ENCODE data around the gene ACADSB. TPM values are rescaled to one million over a fixed set of nuclear protein-coding genes. Genes with fewer than 3 reads are reported as not detected.

Gene ACADSB
- total RNA-seq, 1 donor from 2014 or later, result 13.1 TPM

DNA sequence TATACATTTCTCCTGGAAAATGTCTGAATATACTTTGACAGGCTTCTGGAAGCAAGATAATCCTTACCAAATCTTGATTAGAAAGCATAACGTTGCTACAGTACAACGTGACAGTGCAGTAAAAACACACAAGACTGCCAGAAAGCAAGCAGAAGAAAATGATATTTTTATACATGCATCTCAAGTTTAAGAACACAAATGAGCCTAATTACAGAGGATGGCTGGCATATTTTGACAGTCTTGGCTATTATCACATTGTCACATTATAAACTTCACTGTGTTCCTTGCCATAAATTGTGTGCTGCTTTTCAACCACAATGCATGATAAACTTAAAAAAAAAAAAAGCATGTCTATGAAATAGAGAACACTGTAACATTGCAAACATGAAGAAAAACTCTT, 4.5 kb upstream of the ACADSB start:
- DNase-seq, result no peak

DNA sequence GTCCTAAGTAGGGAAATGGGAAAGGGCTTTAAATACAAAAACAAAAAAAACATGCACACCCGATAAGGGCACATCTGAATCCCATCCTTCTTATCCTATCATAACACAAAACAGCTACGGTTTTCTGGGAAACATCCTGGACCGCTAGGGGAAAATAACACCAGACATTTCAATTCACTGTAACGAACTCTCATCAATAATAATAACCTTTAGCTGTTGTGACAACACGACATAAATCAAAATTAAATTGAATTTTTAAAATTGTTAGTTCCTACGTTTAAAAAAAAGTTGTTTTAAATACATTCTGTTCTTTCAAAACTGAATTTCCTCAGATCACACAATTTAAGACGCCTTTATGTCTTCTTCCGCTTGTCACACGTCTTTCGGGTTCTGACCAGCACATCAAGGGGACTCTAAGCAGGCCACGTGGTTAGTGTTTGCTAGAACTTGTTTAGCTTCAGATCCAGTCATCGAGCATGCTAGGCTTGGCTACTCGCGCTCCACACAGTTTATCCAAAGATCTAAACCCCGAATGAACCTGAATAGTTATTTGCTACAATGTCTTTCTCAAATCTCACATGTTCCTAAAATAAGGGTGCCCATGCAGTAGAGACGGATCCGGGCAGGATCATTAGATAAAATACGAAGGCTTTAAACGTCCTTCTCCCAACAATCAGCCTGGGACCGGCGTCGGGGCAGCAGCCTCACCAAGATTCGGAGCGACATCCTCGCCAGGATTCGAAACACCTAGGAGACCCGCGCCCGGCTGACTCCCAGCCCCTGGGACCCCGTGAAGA, 1.1 kb upstream of the ACADSB start:
- peak; percentile 47 for DNase-seq

DNA sequence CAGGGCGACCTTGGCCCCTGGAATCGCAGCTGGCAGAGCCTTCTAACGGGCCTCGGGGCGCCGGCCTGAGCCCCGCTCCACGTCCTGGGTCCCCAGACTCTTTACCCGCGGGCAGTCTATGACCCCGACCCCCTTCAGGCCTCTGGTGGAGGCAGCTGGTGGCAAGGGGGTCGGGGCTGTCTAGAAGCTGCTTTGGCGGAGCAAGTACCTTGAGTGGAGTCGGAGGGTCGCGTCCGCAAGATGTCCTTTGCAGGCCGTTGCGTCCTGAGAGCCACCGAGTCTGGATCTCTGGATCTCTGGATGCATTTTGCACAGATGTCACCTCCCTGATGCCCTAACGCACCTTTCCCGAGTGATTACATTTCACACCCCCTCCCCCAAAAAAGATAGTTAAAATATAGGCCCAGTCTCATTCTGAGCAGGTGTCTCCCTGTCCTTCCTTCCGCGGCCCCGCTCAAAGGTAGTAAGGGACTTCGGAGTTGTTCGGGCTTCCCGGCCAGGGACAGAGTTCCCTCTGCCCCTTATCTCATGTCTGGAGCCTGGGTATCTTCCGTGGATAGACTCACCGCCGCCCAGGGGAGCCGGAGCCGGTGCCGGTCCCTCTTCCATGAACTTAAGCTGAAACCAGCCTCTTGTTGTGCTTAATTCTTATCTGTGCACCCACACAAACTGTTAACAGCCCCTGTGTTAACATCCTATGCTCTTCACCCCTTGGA, 457 bp downstream of the ACADSB start:
- no peak for DNase-seq

- no peak for DNase-seq
Observed at GRCh38 chr10:123011987-123012386, 3.2 kb downstream of the ACADSB start.

DNA sequence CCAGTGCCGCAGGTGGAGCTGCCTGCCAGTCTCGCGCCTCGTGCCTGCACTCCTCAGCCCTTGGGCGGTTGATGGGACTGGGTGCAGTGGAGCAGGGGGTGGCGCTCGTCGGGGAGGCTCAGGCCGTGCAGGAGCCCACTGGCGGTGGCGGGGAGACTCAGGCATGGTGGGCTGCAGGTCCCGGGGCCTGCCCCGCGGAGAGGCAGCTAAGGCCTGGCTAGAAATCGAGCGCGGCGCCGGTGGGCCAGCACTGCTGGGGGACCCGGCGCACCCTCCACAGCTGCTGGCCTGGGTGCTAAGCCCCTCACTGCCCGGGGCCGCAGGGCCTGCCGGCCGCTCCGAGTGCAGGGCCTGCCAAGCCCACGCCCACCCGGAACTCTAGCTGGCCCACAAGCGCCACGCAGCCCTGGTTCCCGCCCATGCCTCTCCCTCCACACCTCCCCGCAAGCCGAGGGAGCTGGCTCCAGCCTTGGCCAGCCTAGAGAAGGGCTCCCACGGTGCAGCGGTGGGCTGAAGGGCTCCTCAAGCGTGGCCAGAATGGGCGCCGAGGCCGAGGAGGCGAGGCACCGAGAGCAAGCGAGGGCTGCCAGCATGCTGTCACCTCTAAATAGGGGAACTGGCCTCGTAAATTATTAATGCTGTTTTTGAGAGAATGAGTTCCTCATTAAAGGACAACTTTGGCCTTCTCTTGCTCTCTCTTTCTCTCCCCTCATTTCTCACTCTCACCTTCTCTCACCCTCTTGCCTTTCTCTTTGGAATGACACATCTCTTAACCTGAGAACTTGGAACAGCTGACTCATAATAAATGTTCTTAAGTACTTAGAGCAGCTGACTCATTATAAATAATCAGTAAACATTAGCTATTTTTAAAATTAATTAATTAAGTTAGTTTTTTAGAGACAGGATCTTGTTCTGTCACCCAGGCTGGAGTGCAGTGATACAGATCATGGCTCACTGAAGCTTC, 4.9 kb downstream of the ACADSB start:
- DNase-seq, result no peak

DNA sequence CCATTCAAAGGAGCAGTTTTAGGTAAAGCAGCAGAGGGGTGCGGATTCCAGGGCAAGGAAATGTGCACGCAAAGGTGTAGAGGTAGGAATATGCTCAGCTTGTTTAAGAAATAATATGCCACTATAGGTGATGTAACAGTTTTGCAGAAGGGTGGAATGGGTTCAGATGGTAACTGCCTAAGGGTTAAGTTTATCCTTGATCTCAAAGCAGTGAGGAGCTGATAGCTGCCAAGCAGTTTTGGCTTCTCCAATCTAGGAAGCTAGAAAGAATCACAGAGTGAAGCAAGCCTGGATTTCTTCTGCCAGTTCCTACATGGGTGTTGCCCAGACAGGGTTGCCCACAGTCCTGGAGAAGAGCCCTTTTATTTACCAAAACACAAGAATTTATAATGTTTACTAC, 6.0 kb downstream of the ACADSB start:
- DNase-seq, result no peak

- DNase-seq, result no peak
Observed at GRCh38 chr10:123016228-123016627, 7.4 kb downstream of the ACADSB start.

- DNase-seq, result no peak
Observed at GRCh38 chr10:123017421-123018165, 8.8 kb downstream of the ACADSB start.

DNA sequence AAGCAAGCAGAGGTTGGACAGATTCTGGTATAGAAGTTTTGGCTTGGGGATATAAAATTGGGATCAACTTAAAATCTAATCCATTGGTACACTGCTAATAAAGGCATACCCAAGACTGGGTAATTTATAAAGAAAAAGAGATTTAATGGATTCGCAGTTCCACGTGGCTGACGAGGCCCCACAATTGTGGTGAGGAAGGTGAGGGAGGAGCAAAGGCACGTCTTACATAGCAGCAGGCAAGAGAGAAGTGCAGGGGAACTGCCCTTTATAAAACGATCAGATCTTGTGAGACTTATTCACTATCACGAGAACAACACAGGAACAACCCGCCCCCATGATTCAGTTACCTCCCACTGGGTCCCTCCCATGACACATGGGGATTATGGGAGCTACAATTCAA, 9.7 kb downstream of the ACADSB start:
- no peak for DNase-seq

DNA sequence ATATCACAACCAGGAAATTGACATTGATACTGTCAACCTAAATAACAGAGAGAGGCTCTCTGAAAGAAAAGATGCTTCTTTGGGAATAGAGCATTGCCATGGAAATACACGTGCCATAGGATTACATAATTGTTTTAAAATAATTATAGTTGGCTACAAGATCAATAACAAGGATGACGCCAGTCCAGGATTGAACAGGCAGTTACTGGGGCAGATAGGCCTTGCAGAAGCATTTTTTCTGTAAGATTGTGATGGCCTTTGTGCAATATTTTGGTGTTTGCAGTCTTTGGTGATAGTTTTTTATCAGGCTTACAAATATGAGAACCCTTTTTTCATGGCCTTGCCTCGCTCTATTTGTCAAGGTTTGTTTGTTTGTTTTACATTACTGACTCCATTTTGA, 10.5 kb downstream of the ACADSB start:
- no peak for DNase-seq

GRCh38 chr10:123019941-123020703, 11.3 kb downstream of the ACADSB start:
- DNase-seq, result no peak

DNA sequence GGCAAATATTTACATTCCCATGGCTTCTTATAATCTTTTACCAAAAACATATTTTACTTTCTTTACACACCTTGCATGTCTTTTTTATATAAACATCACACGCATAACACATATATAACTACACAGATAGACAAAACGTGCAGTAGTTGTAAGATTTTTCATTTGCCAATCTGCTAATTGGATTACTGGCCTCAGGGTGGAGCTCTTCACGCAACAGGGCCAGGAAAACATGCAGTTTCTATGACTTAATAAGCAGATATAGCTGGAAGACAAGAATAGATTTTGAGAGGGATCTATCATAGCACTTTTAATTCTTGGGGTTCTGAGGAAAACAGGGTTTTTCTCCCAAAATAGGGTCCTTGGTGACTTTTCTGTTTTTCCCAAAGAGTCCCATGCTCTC, 12.7 kb downstream of the ACADSB start:
- no peak for DNase-seq

GRCh38 chr10:123024540-123024939, 15.7 kb downstream of the ACADSB start:
- DNase-seq, result no peak

DNA sequence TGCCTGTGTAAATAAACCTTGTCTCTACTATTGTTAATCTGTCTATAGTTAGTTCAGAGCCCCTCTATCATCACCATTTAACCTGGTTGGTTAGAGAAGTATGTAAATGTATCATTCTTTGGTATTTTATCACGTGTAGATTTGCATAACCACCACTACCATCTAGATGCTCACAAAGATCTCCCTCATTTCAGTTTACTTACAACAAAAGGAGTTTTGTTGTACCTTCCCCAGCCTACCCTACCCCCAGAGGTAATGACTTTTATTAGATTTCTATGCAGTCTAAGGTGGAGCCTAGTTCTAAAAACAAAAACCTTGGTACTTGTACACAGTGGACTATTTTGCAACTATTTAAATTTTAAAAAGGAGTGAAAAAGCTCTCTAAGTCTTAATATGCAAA, 17.5 kb downstream of the ACADSB start:
- no peak for DNase-seq

DNA sequence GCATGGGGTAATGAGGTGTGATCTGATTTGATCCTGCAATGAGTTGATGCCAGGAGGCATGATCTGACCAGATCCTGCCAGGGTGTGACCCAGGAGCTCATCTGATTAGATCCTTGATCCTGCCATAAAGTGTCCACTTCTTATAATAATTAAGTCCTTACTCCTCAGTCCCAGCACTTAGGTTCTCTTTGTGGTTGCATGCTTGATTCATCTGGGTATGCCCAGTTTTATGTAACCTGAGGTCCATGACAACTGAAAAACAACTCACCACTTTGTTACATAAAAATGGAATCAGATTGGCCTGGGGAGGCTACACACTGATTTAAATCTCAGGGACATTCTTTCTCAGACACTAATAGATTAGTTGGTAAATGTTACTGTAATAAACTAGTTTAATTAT, 19.1 kb downstream of the ACADSB start:
- no peak for DNase-seq

- DNase-seq, result no peak
Observed at GRCh38 chr10:123031124-123031523, 22.3 kb downstream of the ACADSB start.

GRCh38 chr10:123034332-123034731, 25.5 kb downstream of the ACADSB start:
- DNase-seq, result no peak

- no peak for DNase-seq
Observed at GRCh38 chr10:123035467-123036086, 26.8 kb downstream of the ACADSB start.

DNA sequence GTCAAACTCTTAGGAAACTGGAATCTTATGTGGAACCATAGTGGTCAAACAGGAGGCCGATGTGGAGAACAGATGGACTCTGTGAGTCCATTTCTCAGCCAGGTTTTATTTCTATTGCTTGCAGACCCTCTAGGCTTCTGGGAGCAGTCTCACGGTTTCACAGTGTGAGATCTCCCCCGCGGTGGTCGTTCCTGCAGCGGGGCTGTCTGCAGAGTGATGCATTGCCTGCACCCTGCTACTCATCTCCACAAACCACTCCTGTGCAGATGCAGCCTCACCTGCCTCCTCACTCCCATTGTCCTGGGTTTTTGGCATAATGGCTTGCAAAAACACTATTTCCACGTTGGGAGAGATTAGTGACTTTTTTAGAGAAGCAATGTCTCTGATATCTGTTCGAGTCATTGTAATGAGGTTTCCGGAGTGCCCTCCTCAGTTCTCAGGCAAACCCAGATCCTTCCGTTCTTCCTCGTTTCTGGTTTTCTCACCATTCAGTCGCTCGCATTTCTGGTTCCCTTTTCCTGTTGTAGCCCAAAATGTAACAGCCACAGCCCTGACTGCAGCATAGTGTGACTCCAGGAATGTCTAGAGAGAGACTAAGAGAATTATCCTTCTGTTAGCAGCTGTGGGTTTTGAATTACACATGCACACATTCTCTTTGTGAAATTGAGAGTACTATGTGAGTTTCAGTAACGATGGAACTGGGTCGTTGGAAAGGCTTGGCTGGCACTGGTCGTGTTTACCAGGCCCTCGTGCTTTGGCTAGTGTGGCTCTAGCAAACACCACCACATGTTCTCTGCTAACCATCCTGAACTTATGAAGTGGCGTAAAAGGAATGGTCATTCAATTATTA, 30.2 kb downstream of the ACADSB start:
- no peak for DNase-seq

GRCh38 chr10:123039632-123039930, 30.8 kb downstream of the ACADSB start:
- DNase-seq, result no peak

All from skin of body (tissue), 2 donors.